22Rv1 (cell line): ENCODE data around the gene LRRK1.

Experiments used
- CTCF ChIP-seq: fragments of 450-650 bp; IDR thresholded peaks from 2 replicates; pipeline ENCODE4 v1.5.1; 2017; ENCODE audit warnings: mild to moderate bottlenecking
- ZFX ChIP-seq: fragments of 450-650 bp; IDR thresholded peaks from 2 replicates; pipeline ENCODE4 v1.6.1; 2017; ENCODE audit warnings: antibody characterized with exemption, borderline replicate concordance

GRCh38 chr15:101054116-101054515, 135.0 kb downstream of the LRRK1 start:
- TF ChIP-seq CTCF (no peak), ZFX (no peak)
